Measurements from ENCODE around the gene LAMB4. TPM values are rescaled to one million over a fixed set of nuclear protein-coding genes. Genes with fewer than 3 reads are reported as not detected.

Gene LAMB4
- total and polyA plus RNA-seq, 2 donors, result 0.16 to 0.90 TPM

GRCh38 chr7:108093341-108093740, 36.8 kb downstream of the LAMB4 start:
- Histone ChIP-seq H3K27ac (ENCODE audit: low read depth) (no peak overlapping the region), H3K4me1 (ENCODE audit: insufficient read depth) (no peaks in the 10 kb centered on the region), H3K4me3 (ENCODE audit: low read depth, low read length) (no peak overlapping the region), H3K36me3 (ENCODE audit: insufficient read depth) (peaks cover 1% of the 10 kb centered on the region)
- 67% methylated on average over 4 of the region's 4 CpGs for WGBS
- DNase-seq (ENCODE audit: extremely low spot score), result no peak

GRCh38 chr7:108091461-108091831, 38.7 kb downstream of the LAMB4 start:
- no peak overlapping the region for H3K27ac ChIP-seq (ENCODE audit: low read depth)
- H3K4me3 ChIP-seq (ENCODE audit: low read depth, low read length), result no peak overlapping the region
- WGBS, result 82% methylated on average over 7 of the region's 7 CpGs
- DNase-seq (ENCODE audit: extremely low spot score), result no peak
- peaks cover 1% of the 10 kb centered on the region for H3K36me3 ChIP-seq (ENCODE audit: insufficient read depth)
- no peaks in the 10 kb centered on the region for H3K4me1 ChIP-seq (ENCODE audit: insufficient read depth)

GRCh38 chr7:108090791-108091460, 39.2 kb downstream of the LAMB4 start:
- no peak overlapping the region for H3K27ac ChIP-seq (ENCODE audit: low read depth)
- 74% methylated on average over 7 of the region's 7 CpGs for WGBS
- no peak for DNase-seq (ENCODE audit: extremely low spot score)
- peaks cover 1% of the 10 kb centered on the region for H3K36me3 ChIP-seq (ENCODE audit: insufficient read depth)
- H3K4me1 ChIP-seq (ENCODE audit: insufficient read depth), result no peaks in the 10 kb centered on the region
- H3K4me3 ChIP-seq (ENCODE audit: low read depth, low read length), result no peak overlapping the region

GRCh38 chr7:108089381-108089780, 40.8 kb downstream of the LAMB4 start:
- H3K27ac ChIP-seq (ENCODE audit: low read depth), result no peak overlapping the region
- no peaks in the 10 kb centered on the region for H3K4me1 ChIP-seq (ENCODE audit: insufficient read depth)
- no peak overlapping the region for H3K4me3 ChIP-seq (ENCODE audit: low read depth, low read length)
- 98% methylated on average over 1 of the region's 1 CpG for WGBS
- DNase-seq (ENCODE audit: extremely low spot score), result no peak
- H3K36me3 ChIP-seq (ENCODE audit: insufficient read depth), result peaks cover 1% of the 10 kb centered on the region

GRCh38 chr7:108088729-108089128, 41.4 kb downstream of the LAMB4 start:
- Histone ChIP-seq H3K4me1 (ENCODE audit: insufficient read depth) (no peaks in the 10 kb centered on the region), H3K4me3 (ENCODE audit: low read depth, low read length) (no peak overlapping the region), H3K27ac (ENCODE audit: low read depth) (no peak overlapping the region), H3K36me3 (ENCODE audit: insufficient read depth) (peaks cover 1% of the 10 kb centered on the region)
- no peak for DNase-seq (ENCODE audit: extremely low spot score)

- Histone ChIP-seq H3K4me1 (ENCODE audit: insufficient read depth) (no peaks in the 10 kb centered on the region), H3K27ac (ENCODE audit: low read depth) (no peak overlapping the region), H3K4me3 (ENCODE audit: low read depth, low read length) (no peak overlapping the region), H3K36me3 (ENCODE audit: insufficient read depth) (peaks cover 1% of the 10 kb centered on the region)
- no peak for DNase-seq (ENCODE audit: extremely low spot score)
- WGBS, result 100% methylated on average over 1 of the region's 1 CpG
These were observed 42.4 kb downstream of the LAMB4 start for GRCh38 chr7:108087778-108088177.

- no peak for DNase-seq (ENCODE audit: extremely low spot score)
- H3K4me1 ChIP-seq (ENCODE audit: insufficient read depth), result no peaks in the 10 kb centered on the region
- H3K4me3 ChIP-seq (ENCODE audit: low read depth, low read length), result no peak overlapping the region
- H3K36me3 ChIP-seq (ENCODE audit: insufficient read depth), result peaks cover 1% of the 10 kb centered on the region
- no peak overlapping the region for H3K27ac ChIP-seq (ENCODE audit: low read depth)
- whole genome bisulfite sequencing, result 90% methylated on average over 2 of the region's 2 CpGs
These were observed 43.2 kb downstream of the LAMB4 start for GRCh38 chr7:108086962-108087361.

- no peak overlapping the region for H3K4me3 ChIP-seq (ENCODE audit: low read depth, low read length)
- no peak for DNase-seq (ENCODE audit: extremely low spot score)
- no peaks in the 10 kb centered on the region for H3K36me3 ChIP-seq (ENCODE audit: insufficient read depth)
- no peak overlapping the region for H3K27ac ChIP-seq (ENCODE audit: low read depth)
- 85% methylated on average over 2 of the region's 2 CpGs for WGBS
- no peaks in the 10 kb centered on the region for H3K4me1 ChIP-seq (ENCODE audit: insufficient read depth)
These were observed 43.6 kb downstream of the LAMB4 start for GRCh38 chr7:108086546-108086945.

- Histone ChIP-seq H3K27ac (ENCODE audit: low read depth) (no peak overlapping the region), H3K4me3 (ENCODE audit: low read depth, low read length) (no peak overlapping the region), H3K4me1 (ENCODE audit: insufficient read depth) (no peaks in the 10 kb centered on the region), H3K36me3 (ENCODE audit: insufficient read depth) (no peaks in the 10 kb centered on the region)
- WGBS, result 83% methylated on average over 1 of the region's 1 CpG
- DNase-seq (ENCODE audit: extremely low spot score), result no peak
These were observed 46.2 kb downstream of the LAMB4 start for GRCh38 chr7:108083980-108084379.

GRCh38 chr7:108079648-108080591, 50.2 kb downstream of the LAMB4 start:
- WGBS, result 40% methylated on average over 9 of the region's 9 CpGs
- Histone ChIP-seq H3K4me3 (ENCODE audit: low read depth, low read length) (no peak overlapping the region), H3K4me1 (ENCODE audit: insufficient read depth) (no peaks in the 10 kb centered on the region), H3K36me3 (ENCODE audit: insufficient read depth) (no peaks in the 10 kb centered on the region), H3K27ac (ENCODE audit: low read depth) (no peak overlapping the region)
- DNase-seq (ENCODE audit: extremely low spot score), result no peak

GRCh38 chr7:108079276-108079647, 50.9 kb downstream of the LAMB4 start:
- Histone ChIP-seq H3K4me3 (ENCODE audit: low read depth, low read length) (no peak overlapping the region), H3K4me1 (ENCODE audit: insufficient read depth) (no peaks in the 10 kb centered on the region), H3K36me3 (ENCODE audit: insufficient read depth) (no peaks in the 10 kb centered on the region), H3K27ac (ENCODE audit: low read depth) (no peak overlapping the region)
- WGBS, result 65% methylated on average over 1 of the region's 1 CpG
- DNase-seq (ENCODE audit: extremely low spot score), result no peak

- DNase-seq (ENCODE audit: extremely low spot score), result no peak
- Histone ChIP-seq H3K4me3 (ENCODE audit: low read depth, low read length) (no peak overlapping the region), H3K4me1 (ENCODE audit: insufficient read depth) (no peaks in the 10 kb centered on the region), H3K36me3 (ENCODE audit: insufficient read depth) (no peaks in the 10 kb centered on the region), H3K27ac (ENCODE audit: low read depth) (no peak overlapping the region)
- 29% methylated on average over 1 of the region's 1 CpG for WGBS
These were observed 51.5 kb downstream of the LAMB4 start for GRCh38 chr7:108078691-108079090.

- WGBS, result 55% methylated on average over 1 of the region's 1 CpG
- no peak overlapping the region for H3K27ac ChIP-seq (ENCODE audit: low read depth)
These were observed 51.9 kb downstream of the LAMB4 start for GRCh38 chr7:108078211-108078673.

GRCh38 chr7:108077709-108078108, 52.5 kb downstream of the LAMB4 start:
- Histone ChIP-seq H3K4me1 (ENCODE audit: insufficient read depth) (no peaks in the 10 kb centered on the region), H3K27ac (ENCODE audit: low read depth) (no peak overlapping the region), H3K4me3 (ENCODE audit: low read depth, low read length) (no peak overlapping the region), H3K36me3 (ENCODE audit: insufficient read depth) (no peaks in the 10 kb centered on the region)
- 74% methylated on average over 3 of the region's 3 CpGs for WGBS
- no peak for DNase-seq (ENCODE audit: extremely low spot score)

More at GRCh38 chr7:108078211-108078673, 51.9 kb downstream of the LAMB4 start:
- no peak for DNase-seq (ENCODE audit: extremely low spot score)
- no peaks in the 10 kb centered on the region for H3K4me1 ChIP-seq (ENCODE audit: insufficient read depth)
- no peak overlapping the region for H3K4me3 ChIP-seq (ENCODE audit: low read depth, low read length)
- H3K36me3 ChIP-seq (ENCODE audit: insufficient read depth), result no peaks in the 10 kb centered on the region

Data from urinary bladder (tissue), 4 donors.